NCI-H1436 (cell line): ENCODE measurements around the gene SLC30A10.
A peak's percentile ranks its signal among the peaks of the same experiment; 100 is the strongest.
"Not testable (repeated sequence)": the region's sequence is repeated elsewhere in the genome, so short reads cannot be mapped to it uniquely, and the experiment has no call there.

Experiments
- DNase-seq: peaks from one replicate; lab custom pipeline; 2025; lab: John Stamatoyannopoulos, UW

SLC30A10 gene

DNA sequence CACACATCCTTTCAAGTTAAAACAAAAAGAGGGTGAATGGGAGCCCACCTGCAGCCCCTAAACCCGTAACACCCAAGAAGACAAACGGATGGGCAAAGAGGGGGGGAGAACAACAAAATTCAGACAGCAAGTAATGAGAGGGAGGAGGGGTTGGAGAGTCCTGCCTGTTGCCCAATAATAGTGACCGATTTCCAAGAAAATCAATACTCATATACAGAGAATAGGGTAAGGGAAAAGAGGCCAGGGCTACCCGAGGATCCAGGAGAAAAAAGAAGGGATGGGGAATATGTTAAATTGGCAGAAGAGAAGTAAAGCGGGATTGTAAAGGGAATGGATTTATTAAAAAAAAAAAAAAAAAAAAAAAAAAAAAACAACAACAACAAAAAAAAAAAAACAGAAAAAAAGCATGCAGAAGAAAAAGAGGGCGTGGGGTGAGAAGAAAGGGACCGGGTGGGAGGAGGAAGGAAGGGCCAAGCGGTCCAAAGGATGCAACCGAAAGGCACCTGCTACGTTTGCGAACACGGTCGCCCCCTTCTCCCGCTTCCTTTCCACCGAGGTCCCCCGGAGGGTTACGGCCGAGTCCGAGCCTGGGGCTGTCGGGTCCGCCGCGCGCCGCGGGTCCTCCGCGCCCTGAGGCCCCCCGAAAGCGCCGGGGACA lies 930 bp downstream of the SLC30A10 start:
- DNase-seq, result peak; percentile 31

DNA sequence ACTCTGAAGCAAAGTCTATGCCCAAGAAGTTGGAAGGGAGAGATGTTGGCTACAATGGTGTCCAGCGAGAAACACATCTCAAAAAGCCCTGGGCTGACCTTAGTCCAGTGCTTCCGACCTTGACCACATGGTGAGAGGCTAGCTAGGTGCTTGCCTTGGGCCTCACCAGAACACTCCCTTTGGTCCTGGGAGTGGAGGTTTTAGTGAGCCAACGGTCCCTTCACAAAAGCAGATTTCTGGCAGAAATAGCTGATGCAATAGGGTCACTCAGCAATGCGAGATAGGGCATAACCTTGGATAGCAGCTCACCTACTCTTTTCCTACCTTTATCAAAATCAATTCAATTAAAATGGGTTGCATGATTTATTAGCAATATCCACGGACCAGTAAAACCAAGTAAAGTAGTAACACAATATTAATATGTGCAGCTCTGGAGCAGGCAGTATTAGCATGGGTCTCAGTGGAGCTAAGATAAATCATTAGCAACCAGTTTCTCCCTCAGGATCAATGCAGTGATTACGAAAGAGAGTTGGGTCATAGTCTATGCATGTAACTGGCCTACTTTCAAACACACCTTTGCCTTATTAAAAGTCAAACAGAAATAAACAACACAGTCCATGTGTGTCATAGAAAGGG lies 1.9 kb downstream of the SLC30A10 start:
- DNase-seq, result no peak

DNA sequence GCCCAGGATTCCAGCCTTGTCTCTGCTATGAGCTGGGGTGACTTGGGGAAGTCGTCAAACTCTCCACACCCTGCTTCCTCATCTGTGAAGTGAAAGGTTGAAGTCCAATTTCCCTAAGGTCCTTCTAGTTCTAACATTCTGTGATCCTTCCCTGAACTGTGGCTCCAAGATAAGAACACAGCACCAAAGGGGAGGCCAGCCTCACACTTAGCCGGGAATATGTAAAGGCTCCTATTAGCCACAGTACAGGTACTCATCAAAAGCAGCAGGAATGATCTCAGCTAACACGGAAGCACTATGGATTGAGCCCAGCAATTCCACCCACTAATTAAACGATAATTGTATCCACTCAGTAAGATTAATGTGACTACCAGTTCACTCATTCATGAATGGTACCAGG lies 4.0 kb downstream of the SLC30A10 start:
- DNase-seq, result no peak

DNA sequence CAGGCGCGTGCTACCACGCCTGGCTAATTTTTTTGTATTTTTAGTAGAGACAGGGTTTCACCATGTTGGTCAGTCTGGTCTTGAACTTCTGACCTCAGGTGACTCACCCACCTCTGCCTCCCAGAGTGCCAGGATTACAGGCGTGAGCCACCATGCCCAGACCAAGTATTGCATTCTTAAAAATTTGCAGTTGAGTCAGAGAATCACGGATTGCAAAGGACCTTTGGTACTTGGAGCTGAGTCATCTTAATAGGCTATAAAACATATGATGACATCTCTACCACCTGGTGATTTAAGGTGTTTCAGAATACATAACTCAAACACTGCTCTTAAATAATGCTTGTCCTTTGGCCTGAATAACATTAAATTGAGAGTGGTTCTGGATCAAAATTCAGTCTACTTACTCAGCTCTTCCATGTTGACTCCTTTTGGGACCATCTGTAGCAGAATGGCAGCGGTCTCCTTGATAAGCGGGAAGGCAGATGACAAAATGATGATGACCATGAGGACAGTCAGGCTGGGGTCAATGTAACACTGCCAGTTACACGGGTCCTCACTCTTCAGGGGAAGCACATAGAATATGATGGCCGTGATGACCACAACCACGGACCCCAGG lies 10.4 kb downstream of the SLC30A10 start:
- DNase-seq, result no peak

DNA sequence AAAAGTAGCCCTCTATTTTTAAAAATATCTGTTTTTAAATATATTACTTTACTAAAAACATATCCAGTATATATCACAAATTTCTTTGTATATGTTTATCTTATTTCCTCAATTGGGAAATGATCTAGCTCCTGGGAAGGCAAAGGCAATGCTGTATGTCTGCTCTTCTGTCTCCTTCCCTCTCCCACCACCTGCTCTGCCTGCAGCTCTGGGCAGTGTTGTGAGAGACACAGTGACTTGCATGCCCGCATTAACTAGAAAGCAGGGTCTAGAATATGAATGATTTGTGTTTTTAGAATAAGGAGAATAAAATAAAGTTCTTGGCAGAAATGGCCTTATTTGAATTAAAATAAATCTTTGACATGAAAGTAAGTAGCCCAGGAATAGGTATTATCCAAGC lies 11.1 kb downstream of the SLC30A10 start:
- DNase-seq, result no peak

DNA sequence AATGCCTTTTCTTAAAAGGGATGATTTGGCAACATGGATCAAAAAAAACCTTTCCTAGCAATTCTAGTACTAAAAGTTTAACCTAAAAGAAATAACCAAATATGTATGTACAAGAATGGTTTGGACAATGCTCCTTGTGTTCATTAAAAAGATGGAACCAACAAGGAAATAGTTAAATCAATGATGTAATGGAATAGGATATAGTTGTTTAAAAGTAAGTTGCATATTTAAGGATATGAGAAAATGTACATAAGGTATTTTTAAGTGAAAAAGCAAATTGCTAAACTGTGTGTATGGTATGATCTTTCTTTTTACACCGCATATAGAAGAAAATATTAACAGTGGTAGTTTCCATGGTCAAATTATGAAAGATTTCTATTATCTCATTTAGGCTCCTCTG lies 12.1 kb downstream of the SLC30A10 start:
- no peak for DNase-seq

DNA sequence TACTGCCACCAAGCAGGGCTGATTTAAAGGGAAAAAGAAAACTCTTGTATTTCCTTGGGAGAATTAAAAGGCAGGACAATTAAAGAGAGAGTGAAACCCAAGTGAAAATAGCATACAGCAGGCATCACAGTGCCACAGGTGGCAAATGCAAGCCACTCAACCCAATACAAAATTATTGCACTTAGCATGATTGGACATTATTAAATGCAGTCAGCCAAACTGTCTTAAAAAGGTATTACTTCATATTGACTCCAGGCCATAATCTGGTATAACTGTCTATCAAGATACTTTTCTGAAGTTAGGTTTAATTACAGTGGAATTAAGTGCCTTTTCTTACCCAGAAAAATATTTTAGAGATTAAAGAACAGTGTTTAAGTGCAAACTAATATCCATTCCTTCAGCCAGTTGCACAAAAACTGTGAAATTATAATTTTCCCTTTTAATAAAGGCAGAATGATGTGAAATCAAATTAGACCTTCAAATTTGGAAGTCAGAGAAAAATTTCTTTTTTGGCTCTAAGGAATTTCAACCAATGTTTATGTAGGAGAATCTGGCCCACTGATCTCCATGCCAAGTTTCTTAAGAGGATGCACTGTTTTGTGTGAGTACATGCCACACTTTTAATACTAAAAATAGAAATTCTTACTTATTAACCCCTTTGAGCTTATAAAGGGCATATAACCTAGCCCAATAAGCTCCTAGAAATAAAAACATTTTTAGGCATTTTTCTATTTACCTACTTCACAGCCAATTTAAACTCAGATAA lies 15.2 kb downstream of the SLC30A10 start:
- peak; percentile 19 for DNase-seq

DNA sequence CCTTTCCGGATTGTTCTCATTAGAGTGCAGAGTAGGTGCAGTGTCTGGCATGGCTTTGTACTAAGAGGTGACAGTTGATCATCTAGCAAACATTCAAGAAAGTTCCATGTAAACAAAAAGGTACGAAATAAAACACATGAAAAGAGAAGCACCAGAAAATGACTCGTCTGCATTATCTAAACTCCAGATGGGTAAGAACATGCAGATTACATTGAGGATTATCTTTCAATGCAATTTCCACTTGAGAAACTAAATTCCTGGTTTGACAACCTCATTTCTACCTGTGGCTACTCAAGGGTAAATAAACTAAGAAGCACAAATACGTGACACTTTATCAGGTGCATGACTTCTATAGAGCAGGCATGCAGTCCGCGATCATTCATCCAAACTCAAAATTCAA lies 17.6 kb downstream of the SLC30A10 start:
- DNase-seq, result no peak

DNA sequence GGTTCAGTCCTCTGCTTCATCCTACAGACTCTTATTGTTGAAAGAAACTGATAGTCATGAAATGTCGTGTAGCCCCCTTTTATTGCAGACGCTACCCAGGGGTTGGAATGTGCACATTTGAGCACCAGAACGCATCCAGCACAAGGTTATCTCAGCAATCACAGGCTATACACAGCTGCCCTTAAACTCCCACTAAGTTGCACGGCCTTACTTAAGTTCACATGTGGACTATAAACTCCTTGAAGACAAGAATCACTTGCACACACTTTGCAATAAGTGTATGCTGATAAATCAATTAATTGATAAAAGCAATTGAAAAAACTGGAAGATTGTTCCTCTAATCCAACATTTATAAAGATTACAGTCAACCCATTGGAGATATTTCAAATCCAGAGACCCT lies 18.9 kb downstream of the SLC30A10 start:
- DNase-seq, result no peak

DNA sequence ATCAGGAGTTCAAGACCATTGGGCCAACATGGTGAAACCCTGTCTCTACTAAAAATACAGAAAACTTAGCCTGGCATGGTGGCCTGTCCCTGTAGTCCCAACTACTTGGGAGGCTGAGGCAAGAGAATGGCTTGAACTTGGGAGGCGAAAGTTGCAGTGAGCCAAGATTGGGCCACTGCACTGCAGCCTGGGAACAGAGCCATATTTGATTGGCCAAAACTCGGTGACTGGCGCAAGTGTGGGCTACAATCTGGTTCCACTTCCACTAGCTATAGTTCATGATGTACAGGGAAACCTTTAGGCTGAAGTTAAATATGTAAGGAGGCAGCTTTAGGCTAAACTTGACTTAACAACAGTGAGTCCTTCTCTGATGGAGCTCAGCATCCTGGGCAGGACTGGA lies 20.2 kb downstream of the SLC30A10 start:
- DNase-seq, result no peak

DNA sequence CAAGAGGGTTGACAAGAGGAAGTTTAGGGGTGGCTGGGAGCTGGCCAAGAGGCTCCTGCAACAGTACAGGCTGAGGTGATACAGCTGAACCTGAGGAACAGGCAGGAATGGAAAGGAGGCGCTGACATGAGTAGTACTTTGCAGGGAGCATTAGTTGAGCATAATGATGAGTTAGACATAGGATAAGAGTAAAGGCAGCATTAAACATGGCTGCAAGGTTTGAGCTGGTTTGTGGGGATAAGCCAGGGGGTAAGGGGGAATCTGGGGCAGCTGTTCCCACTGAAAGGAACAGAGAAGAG lies 20.6 kb downstream of the SLC30A10 start:
- no peak for DNase-seq

DNA sequence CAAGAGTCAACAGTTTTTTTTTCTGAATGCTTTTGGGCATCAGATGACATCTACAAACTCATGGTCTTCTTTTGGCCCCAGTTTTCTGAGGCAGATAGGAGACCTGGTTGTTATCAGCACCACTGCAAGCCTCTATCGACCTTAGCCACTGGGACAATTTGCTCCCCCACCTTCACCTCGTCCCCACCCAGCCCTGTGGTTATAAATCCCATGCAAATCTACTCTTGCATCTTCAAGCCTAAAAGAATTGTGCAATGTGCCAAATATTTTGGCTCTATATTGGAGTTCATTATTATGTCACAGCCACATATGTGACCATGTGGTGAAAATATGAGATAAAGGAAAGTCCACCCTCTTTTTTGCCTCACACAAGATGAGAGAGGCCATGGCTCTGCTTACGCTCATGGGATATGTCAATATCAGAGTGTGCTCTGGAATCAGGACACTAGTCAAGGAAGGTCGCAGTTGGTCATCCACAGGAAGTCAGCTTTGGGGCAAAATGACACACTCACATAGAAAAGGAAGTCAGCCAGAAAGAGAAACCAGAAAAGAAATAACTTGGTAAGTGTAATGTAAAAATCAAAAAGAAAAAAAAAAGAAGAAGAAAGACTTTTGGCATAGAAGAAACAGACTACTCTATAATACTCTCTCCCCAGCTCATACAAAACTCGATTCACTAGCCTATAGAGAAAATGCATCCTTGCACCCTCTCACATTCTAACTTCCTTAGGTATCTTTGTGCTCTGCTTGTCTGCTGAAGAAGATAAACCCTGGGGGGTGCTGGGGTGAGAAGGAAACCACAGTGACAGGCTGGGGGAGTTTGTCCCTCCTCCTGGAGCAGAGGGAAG lies 21.2 kb downstream of the SLC30A10 start:
- no peak for DNase-seq

DNA sequence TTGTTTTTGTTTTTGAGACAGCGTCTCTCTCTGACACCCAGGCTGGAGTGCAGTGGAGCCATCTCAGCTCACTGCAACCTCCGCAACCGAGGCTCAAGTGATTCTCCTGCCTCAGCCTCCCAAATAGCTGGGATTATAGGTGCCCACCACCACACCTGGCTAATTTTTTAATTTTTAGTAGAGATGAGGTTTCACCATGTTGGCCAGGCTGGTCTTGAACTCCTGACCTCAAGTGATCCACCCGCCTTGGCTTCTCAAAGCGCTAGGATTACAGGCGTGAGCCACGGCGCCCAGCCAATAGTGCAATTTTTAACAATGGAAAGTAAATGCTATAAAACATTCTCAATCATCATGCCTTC lies 21.8 kb downstream of the SLC30A10 start:
- not testable (repeated sequence) for DNase-seq

DNA sequence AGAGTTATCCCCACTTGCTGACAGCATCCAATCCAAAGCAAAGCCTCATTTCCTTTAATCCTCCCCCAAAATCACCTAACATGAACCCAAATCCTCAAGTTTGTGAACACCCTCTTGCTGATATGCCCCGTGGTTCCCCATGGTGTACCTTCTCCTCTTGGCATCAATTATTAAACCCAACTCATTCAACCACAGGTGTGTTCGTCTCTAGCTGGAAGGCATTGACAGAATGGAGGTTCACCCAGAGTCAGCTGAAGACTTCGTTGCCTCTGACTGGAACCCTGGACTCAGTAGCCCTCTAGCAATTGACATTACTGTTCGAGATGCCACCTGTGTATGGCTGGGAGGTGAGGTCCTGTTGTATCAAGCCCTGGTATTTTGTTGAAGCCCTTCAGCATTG lies 22.8 kb downstream of the SLC30A10 start:
- DNase-seq, result no peak

DNA sequence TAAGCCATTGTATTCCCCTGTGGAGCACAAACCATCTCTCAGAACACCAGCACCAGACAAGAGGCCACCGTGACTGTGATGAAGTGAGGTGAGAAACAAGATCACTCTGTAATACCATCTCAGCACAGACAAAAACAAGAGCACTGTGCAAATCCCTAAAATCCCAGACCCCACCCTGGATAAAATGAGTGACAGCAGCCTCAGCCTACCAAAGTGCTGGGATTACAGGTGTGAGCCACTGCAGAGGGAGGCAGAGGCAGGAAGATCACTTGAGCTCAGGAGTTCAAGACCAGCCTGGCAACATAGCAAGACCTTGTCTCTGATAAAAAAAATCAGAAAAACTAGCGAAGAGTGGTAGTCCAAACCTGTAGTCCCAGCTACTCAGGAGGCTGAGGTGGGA lies 23.4 kb downstream of the SLC30A10 start:
- DNase-seq, result no peak

DNA sequence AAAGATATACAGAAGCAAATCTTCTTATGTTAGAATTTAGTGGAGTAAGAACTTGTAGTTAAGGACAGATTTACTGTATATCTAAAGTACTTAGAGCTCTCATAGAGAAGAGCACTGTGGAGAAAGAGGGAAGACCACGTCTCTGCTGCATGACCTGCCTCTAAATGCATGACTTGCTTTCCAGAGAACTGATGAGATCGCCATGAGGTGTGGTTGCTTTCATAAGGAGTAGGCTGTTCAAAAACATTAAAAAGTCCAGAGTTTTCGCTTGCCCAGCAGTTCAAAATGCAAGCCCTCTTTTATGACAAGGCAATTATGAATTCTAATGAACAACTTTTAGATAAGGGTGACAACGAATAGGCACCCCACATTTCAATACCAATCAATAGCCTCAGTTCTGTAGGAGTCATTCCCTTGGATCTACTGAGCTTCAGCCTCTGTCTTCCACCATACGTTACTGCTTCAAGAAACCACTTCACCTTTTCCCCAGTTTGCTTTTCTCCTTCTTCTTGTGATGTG lies 24.9 kb downstream of the SLC30A10 start:
- no peak for DNase-seq

DNA sequence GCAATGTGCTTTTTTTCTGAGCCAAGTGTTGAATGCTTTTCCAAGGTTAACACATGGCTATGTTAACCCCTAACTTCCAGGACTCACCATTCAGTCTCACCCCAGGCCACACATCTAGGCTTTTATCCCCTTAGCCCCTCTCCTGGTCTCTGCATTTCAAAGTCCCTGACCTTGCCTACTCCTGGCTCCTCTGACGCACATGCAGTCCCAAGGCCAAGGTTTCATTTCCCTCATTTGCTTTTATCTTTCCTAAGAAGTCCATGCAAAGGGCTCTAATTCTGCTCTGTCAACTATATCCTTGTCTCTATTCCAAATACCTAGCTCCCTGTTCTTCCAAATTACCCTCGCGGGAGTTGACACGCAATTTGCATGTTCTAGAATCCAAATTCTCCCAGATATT lies 25.4 kb downstream of the SLC30A10 start:
- no peak for DNase-seq

DNA sequence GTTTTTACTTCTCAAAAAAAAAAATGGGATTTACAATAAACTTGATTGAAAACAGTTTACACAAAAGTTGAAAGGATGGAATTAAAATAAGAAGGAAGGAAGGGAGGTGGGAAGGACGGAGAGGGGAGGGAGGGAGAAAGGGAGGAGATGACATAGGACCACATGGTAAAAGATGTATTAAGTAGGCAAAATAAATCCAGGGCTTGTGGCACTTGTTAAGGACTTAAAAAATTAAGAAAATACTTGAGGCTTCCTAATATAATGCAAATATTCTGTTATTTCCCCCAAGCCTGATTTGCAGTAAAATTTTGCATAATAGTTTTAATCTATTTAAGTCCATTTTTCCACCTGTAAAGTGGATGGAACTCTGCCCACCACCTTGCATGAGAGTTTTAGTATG lies 27.5 kb downstream of the SLC30A10 start:
- no peak for DNase-seq

DNA sequence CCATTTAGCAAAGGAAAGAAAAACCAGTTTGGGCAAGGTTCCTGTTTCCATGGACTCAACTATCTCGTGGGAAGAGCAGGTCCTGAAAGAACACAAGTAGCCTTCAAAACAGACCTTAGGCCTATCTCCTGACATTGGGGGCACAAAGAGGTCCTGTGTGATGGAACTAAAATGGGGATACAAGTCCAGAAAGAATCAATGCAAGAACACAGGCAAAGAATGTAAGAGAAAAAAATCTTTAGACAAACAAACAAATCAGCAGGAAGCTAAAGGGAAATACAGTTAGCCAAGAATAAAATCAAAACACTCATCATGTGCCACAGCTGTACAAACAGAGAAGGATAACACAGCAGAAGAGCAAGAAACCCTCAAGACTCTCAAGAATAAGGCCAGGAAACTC lies 28.2 kb downstream of the SLC30A10 start:
- no peak for DNase-seq

DNA sequence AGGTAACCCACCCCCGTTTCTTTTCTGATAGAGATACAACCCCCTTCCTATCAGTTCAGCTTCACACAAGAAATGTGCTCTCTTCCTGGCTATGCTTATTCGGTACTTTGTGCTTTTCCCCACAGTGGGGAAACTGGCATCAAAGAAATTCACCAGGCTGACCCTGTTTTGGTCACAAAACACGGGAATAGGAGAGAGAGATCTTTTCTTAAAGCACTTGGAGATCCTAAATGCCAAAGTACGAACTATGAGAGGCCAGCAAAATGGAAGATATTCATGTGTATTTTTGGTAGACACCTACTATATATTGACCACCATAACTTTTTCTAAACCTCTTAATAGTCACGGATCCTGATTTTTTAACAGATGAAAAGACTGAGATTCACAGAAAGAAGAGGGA lies 30.0 kb downstream of the SLC30A10 start:
- DNase-seq, result no peak

DNA sequence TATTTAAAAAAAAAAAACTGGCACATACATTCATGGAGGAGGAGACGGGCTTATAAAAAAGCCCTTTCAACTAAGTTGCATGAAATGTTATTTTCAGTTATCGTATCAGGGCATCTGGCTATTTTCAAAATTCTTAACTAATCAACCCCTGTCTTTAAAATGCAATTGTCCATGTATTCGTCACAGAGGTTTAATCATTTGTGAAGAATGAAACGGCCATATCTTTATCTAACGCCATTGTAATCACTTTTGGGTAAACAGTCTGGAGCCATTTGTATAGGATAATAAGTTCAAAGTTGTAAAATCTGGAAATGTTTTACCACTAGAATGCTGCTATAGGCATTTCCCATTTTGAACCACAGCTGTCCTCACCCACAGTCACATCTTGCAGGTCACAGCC lies 30.4 kb downstream of the SLC30A10 start:
- no peak for DNase-seq

DNA sequence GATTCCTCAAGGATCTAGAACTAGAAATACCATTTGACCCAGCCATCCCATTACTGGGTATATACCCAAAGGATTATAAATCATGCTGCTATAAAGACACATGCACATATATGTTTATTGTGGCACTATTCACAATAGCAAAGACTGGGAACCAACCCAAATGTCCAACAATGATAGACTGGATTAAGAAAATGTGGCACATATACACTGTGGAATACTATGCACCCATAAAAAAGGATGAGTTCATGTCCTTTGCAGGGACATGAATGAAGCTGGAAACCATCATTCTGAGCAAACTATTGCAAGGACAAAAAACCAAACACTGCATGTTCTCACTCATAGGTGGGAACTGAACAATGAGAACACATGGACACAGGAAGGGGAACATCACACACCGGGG lies 36.1 kb downstream of the SLC30A10 start:
- not testable (repeated sequence) for DNase-seq
